ENCODE data around the gene MCTP1. TPM values are rescaled to one million over a fixed set of nuclear protein-coding genes. Genes with fewer than 3 reads are reported as not detected.
"Not testable (repeated sequence)": the region's sequence is repeated elsewhere in the genome, so short reads cannot be mapped to it uniquely, and the experiment has no call there.

The MCTP1 gene
- total RNA-seq, 1 donor from 2014 or later, result 6.4 TPM

- ATAC-seq, result no peak
- intact Hi-C loops (cut with micrococcal nuclease), result no loop called here
- DNase-seq, result no peak
Observed at GRCh38 chr5:95148453-95148852, 136.4 kb downstream of the MCTP1 start.

- DNase-seq; intact Hi-C loops (cut with micrococcal nuclease); ATAC-seq: not testable (repeated sequence)
Observed at GRCh38 chr5:95143858-95144257, 141.0 kb downstream of the MCTP1 start.

GRCh38 chr5:95142145-95142544 lies 142.7 kb downstream of the MCTP1 start:
- ATAC-seq, result no peak
- intact Hi-C loops (cut with micrococcal nuclease), result no loop called here
- DNase-seq, result no peak

DNA sequence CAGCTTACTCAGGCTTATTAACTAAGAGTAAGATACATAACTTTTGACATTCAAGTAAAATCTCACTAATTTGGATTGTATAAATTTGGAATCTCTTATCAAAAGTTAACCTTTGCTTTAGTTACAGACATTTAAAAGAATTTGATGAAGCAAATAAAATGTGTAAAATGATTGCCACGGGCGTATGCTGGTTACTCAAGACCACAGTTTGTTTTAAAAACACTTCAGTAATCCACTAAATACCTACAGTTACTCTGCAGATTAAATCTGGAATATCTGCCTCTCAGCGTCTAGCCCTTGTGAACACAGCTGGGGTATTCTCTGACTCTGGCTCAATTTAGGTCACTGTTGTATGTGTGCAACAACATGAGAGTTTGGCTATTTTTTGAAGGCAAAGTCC lies 143.8 kb downstream of the MCTP1 start:
- no peak for DNase-seq
- no peak for ATAC-seq
- intact Hi-C loops (cut with micrococcal nuclease), result no loop called here

GRCh38 chr5:95134326-95134725 lies 150.6 kb downstream of the MCTP1 start:
- DNase-seq (no peak), ATAC-seq (no peak)
- intact Hi-C loops (cut with micrococcal nuclease), result no loop called here

- ATAC-seq, result no peak
- intact Hi-C loops (cut with micrococcal nuclease), result no loop called here
Observed at GRCh38 chr5:95132096-95132495, 152.8 kb downstream of the MCTP1 start.

DNA sequence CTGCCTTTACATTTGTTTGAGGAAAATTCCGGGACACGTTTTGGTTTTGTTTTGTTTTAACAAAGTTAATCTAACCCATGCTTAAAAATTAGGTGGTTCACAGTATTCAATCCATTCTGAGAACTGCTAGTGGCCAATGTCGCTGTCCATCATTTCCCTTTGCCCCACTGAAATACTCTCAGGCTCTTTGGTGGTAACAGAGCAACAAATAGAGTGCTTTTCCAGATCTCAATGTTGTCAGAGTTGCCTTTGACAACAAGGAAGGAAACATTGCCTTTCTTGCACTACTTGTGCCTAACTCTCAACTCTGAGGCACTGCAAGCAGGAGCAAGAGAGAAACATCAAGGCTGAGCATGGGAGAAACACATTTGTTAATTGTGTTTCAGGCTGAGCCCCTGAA lies 154.0 kb downstream of the MCTP1 start:
- no peak for DNase-seq
- ATAC-seq, result no peak
- intact Hi-C loops (cut with micrococcal nuclease), result no loop called here

More at GRCh38 chr5:95132096-95132495, 152.8 kb downstream of the MCTP1 start:
- no peak for DNase-seq

DNA sequence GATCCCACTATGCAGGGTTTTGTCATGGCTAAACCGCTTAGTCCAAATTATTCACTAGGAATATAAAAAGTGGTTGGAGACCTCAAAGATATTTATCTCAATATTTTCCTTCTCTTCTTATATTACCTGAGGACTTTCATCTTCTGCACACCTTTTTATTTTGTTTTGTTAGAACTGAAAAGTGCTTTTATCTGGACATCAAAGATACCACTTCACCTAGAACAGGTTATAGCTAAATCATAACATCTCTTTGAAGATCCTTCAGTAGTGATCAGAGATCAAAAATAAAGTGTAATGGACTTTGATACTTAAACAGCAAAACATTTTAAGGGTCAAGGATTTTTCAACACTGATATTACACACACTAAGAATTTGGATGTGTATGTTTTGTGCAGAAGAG lies 160.2 kb downstream of the MCTP1 start:
- ATAC-seq, result no peak
- intact Hi-C loops (cut with micrococcal nuclease), result no loop called here

DNA sequence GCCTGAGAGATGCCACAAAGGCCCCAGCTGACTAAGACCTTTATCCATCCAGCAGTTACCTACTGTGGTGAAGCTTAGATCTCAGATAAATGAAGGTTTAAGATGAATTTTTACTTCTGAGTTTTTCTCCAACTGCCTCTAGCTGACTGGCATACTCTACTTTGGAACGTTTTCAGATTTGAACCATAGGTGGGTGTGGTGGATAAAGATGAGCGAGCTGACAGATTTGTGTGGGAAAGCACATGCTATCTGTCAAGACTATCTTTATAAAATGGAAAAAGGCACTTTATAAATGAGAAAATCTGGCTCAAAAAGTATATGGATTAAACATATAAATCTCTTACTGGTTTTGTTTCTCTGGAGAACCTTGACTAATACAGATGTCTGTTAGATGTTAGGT lies 160.8 kb downstream of the MCTP1 start:
- ATAC-seq (no peak), DNase-seq (no peak)
- intact Hi-C loops (cut with micrococcal nuclease), result no loop called here

More for the DNA sequence above, 160.2 kb downstream of the MCTP1 start:
- DNase-seq, result no peak

DNA sequence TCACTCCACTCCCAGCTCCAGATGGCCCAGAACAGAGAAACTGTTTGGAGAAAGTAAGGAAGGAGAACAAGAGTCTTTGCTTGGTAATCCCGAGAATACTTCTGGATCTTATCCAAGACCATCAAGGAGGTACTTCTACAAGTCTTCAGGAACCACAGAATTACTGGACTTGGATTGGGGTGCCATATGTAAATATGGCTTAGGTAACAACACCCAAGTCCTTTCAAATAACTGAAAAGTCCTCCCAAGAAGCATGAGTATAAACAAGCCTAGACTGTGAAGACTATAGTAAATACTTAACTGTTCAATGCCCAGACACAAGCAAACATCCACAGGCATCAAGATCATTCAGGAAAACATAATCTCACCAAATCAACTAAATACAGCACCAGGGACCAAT lies 170.0 kb downstream of the MCTP1 start:
- intact Hi-C loops (cut with micrococcal nuclease), result no loop called here
- ATAC-seq, result no peak
- DNase-seq, result no peak

DNA sequence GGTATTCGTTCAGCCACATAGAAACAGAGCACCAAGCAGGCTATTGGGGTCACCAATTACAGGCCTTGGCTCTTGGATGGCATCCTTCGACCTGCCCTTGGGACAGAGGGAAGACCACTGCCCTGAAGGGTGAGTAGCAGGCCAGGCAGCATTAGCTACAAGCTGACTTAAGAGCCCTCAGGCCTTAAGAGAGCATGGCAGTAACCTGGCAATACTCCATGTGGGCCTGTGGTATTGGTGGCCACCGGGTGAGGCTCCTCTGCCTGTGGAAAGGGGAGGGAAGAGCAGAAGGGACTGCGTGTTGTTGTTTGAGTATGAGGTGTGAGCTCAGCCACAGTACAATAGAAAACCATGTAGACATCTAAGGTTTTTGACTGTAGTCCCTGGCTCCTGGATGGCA lies 170.6 kb downstream of the MCTP1 start:
- no peak for DNase-seq
- intact Hi-C loops (cut with micrococcal nuclease), result no loop called here
- no peak for ATAC-seq

- intact Hi-C loops (cut with micrococcal nuclease), result no loop called here
- DNase-seq (no peak), ATAC-seq (no peak)
Observed at GRCh38 chr5:95113489-95113888, 171.4 kb downstream of the MCTP1 start.

GRCh38 chr5:95111141-95111540 lies 173.8 kb downstream of the MCTP1 start:
- ATAC-seq (no peak), DNase-seq (no peak)
- intact Hi-C loops (cut with micrococcal nuclease), result no loop called here

- no peak for DNase-seq
- intact Hi-C loops (cut with micrococcal nuclease), result no loop called here
- no peak for ATAC-seq
Observed at GRCh38 chr5:95110118-95110517, 174.8 kb downstream of the MCTP1 start.

DNA sequence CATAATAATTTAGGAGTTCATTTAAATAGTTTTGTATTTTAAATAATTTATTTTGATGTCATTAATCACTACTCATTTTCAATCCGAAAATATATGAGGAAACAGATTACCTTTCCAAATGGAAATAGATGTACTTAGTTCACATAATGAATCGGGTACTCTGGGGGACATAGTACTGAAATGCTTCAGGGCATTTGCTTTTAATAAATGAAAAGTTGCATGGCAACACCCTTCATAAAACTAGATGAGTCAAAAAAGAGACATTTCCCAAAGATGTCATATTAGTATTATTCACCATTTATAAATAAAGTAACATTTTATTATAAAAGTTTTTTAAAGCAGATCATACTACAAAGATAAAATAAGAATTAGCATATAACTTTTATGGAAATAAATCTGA lies 177.8 kb downstream of the MCTP1 start:
- ATAC-seq (no peak), DNase-seq (no peak)
- intact Hi-C loops (cut with micrococcal nuclease), result no loop called here

GRCh38 chr5:95105638-95106037 lies 179.3 kb downstream of the MCTP1 start:
- intact Hi-C loops (cut with micrococcal nuclease), result no loop called here

DNA sequence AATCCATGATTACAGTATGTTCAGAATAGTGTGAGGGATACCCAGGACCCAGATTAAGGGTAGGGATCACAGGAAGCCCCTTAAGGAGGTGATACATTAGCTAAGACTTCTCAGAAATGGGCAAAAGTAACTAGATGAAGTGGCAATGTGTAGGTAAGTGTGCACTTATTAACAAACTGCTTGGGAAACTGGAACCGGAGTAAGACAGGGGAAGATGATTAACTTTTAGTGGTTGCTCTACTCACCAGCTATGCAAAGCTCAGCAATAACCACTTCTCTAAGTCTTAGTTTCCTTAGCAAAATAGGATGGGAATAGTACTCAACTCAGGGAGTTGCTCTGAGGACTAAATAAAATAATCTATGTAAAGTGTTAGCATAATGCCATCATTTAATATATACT lies 182.2 kb downstream of the MCTP1 start:
- intact Hi-C loops (cut with micrococcal nuclease), result no loop called here
- DNase-seq, result no peak
- no peak for ATAC-seq

More at GRCh38 chr5:95105638-95106037, 179.3 kb downstream of the MCTP1 start:
- DNase-seq (no peak), ATAC-seq (no peak)

- ATAC-seq (no peak), DNase-seq (no peak)
- intact Hi-C loops (cut with micrococcal nuclease), result no loop called here
Observed at GRCh38 chr5:95102080-95102479, 182.8 kb downstream of the MCTP1 start.

GRCh38 chr5:95100551-95100950 lies 184.3 kb downstream of the MCTP1 start:
- DNase-seq (no peak), ATAC-seq (no peak)
- intact Hi-C loops (cut with micrococcal nuclease), result no loop called here

DNA sequence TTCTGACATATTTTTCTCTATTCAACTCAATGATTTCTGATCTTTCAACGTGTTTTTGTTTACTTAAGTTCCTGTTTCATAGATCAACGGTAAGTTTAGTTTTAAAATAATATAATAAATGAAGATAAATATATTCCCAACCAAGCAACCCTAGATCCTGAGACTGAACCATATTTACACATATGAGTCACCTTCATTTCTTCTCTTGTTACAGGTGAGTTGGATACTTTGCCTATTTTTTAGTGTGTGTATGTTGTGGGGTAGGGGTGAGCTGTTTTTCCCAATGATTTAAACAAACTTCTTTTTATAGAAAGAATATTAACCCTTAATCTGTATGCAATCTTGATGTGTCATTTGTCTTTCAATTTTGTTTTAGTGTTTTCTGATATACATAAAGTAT lies 186.9 kb downstream of the MCTP1 start:
- DNase-seq (no peak), ATAC-seq (no peak)
- intact Hi-C loops (cut with micrococcal nuclease), result no loop called here

DNA sequence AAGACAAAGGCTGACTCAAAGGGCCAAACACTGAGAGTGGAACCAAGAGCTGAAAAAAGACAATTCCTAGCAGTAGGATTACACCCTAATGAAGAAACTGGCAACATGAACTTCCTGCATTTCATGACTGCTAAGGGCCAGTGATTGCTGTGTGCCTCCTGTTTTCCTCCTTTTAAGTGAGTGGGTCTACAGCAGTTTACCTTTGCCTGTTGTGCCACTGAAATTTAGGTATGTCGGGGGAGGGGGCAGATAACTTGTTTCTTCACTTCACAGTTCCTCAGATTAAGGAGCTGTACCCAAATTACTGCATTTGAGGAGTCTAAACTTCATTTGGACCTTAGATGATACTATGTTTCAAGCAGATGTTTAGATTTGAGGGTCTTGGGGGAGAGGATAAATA lies 191.7 kb downstream of the MCTP1 start:
- no peak for DNase-seq
- no peak for ATAC-seq
- intact Hi-C loops (cut with micrococcal nuclease), result no loop called here

- intact Hi-C loops (cut with micrococcal nuclease), result no loop called here
- DNase-seq (no peak), ATAC-seq (no peak)
Observed at GRCh38 chr5:95090774-95091173, 194.1 kb downstream of the MCTP1 start.

Data from left ventricle myocardium superior (tissue), 1 donor.